T-helper 1 cell treated with Interleukin-12 subunit alpha and Interleukin-12 subunit beta and Interleukin-4 antibody, amounts not matched to agents 30 μg/mL and 1 μg/mL, for 36 hours (primary cell): ENCODE data around the gene UBASH3A.
A peak's percentile ranks its signal among the peaks of the same experiment; 100 is the strongest.

ENCODE experiments used
- H3K27ac Mint-ChIP-seq: one replicate; pipeline ENCODE4 v1.8.0; 2021; ENCODE audit warnings: mild to moderate bottlenecking, mixed read lengths
- H3K27me3 Mint-ChIP-seq: one replicate; pipeline ENCODE4 v1.8.0; 2021; ENCODE audit warnings: low read depth, mixed read lengths
- H3K36me3 Mint-ChIP-seq: one replicate; pipeline ENCODE4 v1.8.0; 2021; ENCODE audit warnings: low read depth, mixed read lengths
- H3K4me1 Mint-ChIP-seq: one replicate; pipeline ENCODE4 v1.8.0; 2021; ENCODE audit warnings: low read depth, mixed read lengths
- H3K4me3 Mint-ChIP-seq: one replicate; pipeline ENCODE4 v1.8.0; 2021; ENCODE audit warnings: mild to moderate bottlenecking, moderate library complexity, mixed read lengths
- H3K9me3 Mint-ChIP-seq: one replicate; pipeline ENCODE4 v1.8.0; 2021; ENCODE audit warnings: mixed read lengths

The UBASH3A gene

DNA sequence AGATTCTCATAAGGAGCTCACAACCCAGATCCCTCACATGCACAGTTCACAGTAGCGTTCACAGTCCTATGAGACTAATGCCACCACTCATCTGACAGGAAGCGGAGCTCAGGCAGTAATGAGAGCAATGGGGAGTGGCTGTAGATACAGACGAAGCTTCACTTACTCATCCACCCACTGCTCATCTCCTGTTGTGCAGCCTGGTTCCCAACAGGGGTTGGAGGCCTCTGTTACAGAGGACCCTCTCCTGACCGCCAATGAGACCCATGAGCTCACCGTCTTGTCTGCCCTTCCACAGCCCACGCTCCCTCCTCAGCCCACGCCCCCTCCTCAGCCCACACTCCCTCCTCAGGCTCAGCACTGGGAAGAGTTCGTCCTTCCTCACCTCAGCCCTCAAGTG lies 52.8 kb downstream of the UBASH3A start:
- H3K27ac Mint-ChIP-seq = peak overlapping the region; percentile 58
- H3K27me3 Mint-ChIP-seq = no peaks in the 10 kb centered on the region
- H3K4me3 Mint-ChIP-seq = no peak overlapping the region
- H3K36me3 Mint-ChIP-seq = no peaks in the 10 kb centered on the region
- H3K9me3 Mint-ChIP-seq = no peaks in the 10 kb centered on the region
- H3K4me1 Mint-ChIP-seq = peaks cover 32% of the 10 kb centered on the region

DNA sequence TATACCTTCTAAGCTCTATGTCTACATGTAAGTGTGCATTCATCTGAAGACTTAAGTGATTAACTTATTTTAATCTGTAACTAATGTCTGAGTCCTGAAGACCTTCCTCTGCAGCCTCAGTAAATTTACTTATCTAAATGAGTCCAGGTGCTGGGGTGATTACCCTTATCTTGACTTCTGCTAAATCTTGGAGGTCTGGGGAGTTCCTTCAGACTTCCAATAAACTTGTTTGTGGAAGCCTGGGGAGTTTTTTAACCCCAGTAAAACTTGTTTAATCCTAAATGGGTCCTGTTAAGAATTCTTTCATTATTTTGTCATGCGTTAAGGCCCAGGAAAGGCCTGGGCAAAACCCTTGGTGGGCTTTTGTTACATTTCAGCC lies 55.4 kb downstream of the UBASH3A start:
- H3K4me3 Mint-ChIP-seq = no peak overlapping the region
- H3K4me1 Mint-ChIP-seq = peaks cover 46% of the 10 kb centered on the region
- H3K27ac Mint-ChIP-seq = no peak overlapping the region
- H3K27me3 Mint-ChIP-seq = no peaks in the 10 kb centered on the region
- H3K9me3 Mint-ChIP-seq = no peaks in the 10 kb centered on the region
- peaks cover 4% of the 10 kb centered on the region for H3K36me3 Mint-ChIP-seq

DNA sequence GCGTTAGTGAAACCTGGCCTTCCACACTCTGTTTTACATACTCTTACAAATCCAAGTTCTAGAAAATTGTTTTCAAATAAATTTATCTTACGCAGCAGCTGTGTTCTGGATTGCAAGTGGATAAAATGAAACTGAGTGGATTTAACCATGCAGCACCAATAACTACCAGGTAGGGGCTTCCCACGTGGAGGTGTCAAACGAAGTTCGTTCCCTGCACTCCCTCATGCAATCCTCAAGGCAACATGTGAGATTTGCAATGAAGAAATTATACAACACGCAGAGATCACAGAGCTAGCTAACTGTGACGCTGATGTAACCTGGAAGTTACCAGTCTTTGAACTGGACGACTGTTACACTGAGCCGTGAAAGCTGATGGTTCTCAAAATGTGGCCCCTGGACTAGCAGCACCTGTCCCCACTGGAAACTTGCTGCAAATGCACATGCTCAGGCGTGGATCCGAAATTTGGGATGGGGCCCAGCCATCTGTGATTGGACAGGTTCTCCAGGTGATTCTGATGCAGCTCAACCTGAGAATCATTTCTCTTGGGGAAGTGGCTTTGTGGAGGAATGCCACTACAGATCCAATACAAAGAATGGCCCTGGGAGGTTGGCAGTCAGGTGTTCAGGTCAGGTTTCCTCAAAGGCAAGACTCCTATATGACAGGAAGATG lies 56.0 kb downstream of the UBASH3A start:
- Mint-ChIP-seq H3K9me3 (no peaks in the 10 kb centered on the region), H3K27me3 (no peaks in the 10 kb centered on the region), H3K4me1 (peaks cover 49% of the 10 kb centered on the region), H3K36me3 (peaks cover 4% of the 10 kb centered on the region), H3K4me3 (no peak overlapping the region), H3K27ac (no peak overlapping the region)

DNA sequence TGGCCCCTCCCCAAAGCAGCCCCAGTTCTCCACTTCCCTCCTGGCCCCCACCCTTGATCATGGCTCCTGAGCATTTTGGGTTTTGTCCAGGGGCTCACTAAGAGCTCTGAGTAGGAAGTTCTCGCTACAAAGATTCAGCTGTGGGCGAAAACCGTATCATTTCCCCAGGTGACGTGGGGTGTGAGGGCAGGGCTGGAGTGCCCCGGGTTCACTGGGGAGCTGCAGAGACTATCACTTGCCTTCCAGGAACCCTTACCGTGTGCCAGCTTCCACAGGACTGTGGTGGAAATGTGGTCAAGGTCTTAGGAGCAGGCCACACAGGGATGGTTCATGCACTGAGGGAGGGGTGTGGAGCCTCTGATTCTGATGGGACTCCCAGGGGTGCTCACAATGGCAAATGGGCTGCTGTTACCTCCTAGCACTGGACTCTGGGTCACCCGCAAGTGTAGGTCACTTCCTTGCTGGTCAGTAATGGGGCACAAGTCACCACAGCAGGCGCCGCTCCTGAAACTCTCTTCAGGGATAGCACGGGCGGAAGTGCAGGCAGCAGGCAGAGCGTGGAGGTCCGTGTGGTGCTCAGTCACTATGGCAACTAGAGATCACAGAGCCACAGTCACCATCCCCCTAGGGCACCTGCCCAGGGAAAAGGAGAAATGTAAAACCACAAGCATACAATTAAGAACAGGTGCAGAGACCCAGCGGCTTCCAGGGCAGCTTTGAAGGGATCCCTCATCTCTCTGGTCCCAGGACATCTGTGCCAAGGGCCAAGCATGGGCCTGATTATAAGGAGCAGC lies 56.9 kb downstream of the UBASH3A start:
- Mint-ChIP-seq H3K36me3 (peaks cover 4% of the 10 kb centered on the region), H3K9me3 (no peaks in the 10 kb centered on the region), H3K27me3 (no peaks in the 10 kb centered on the region), H3K4me1 (peaks cover 55% of the 10 kb centered on the region), H3K27ac (no peak overlapping the region), H3K4me3 (no peak overlapping the region)

DNA sequence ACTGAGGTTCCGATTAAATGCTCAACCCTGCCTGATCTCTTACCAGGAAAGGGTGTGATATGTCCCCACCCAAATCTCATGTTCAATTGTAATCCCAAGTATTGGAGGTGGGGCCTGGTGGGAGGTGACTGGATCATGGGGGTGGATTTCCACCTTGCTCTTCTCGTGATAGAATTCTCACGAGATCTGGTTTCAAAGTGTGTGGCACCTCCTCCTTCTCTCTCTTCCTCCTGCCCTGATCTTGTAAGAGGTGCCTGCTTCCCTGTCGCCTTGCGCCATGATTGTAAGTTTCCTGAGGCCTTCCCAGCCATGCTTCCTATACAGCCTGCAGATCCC lies 57.5 kb downstream of the UBASH3A start:
- peaks cover 4% of the 10 kb centered on the region for H3K36me3 Mint-ChIP-seq
- H3K27me3 Mint-ChIP-seq = no peaks in the 10 kb centered on the region
- H3K9me3 Mint-ChIP-seq = no peaks in the 10 kb centered on the region
- H3K4me1 Mint-ChIP-seq = peaks cover 59% of the 10 kb centered on the region
- H3K4me3 Mint-ChIP-seq = no peak overlapping the region
- peak overlapping the region; percentile 5 for H3K27ac Mint-ChIP-seq

DNA sequence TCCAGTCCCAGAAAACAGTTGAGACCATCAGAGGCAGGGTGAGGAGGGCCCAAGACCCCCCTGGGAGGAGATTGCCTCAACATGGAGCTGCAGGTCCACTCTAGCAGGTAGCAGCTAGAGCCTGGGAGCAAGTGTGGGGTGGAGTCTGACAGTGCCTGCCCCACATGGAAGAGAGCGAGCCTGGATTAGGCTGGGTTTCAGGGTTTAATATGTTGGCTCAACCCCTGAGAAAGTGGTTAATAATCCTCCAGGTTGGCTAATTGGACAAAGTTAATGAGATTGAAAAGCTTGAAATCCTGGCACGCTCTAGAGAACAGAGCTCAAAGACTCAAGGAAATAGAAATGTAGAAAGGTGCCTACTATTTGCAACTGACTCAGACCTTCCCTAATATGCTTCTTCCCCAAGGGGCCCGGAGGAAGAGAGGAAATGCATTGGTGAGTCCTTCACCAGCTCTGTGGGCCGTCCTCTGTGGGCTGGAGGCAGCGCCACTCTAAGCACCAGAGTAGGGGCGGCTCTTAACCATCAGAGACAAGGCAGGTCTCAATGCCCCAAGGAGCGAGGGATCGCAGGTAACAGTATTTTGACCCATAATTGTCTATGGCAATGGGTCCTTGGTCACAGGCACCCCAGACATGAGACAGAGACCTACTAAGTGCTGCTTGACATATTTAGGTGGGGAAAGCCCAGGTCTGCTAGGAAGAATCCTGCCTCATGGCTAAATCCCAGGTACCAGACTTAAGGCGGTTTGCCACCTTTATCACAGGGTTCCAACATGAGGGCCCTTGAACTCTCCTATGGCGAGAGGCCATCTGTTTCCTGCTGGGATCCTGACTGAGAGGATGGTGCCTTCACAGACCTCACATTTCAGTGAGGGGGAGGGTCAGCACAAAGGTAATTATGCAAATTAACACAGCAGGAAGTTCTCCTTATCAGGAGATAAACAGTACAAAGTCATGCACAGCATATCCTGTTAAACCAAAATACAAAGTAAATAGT lies 58.5 kb downstream of the UBASH3A start:
- H3K4me1 Mint-ChIP-seq = peaks cover 54% of the 10 kb centered on the region
- H3K9me3 Mint-ChIP-seq = no peaks in the 10 kb centered on the region
- peaks cover 3% of the 10 kb centered on the region for H3K27me3 Mint-ChIP-seq
- H3K4me3 Mint-ChIP-seq = no peak overlapping the region
- no peak overlapping the region for H3K27ac Mint-ChIP-seq
- H3K36me3 Mint-ChIP-seq = peaks cover 4% of the 10 kb centered on the region

DNA sequence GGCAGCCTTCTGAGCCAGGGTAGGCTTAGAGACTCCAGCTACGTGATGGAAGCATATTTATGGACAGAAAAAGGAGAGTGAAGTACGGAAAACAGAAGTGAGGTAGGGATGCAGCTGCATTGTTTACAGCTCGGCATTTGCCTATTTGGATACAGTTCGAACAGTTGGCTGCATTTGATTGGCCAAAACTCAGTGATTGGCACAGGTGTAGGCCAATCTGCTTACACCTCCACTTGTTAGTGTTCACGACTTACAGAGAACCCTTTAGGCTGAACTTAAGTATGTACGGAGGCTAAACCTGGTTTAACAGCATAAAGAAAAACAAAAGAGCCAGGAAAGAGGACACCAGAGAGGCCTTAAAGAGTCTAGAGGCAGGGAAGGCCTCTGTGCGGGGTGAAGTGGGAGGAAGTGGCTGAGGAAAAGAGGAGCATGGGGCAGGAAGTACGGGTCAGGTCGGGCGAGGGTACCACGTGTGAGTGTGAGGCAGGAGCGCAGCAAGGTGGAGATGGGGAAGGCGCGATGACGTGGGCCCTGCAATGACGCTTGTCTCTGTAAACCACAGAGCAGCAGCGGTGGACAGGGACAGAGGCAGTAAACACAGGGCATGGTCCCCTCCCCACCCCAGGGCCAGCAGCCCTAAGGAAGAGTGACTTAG lies 60.3 kb downstream of the UBASH3A start:
- H3K27ac Mint-ChIP-seq = peak overlapping the region; percentile 96
- peaks cover 5% of the 10 kb centered on the region for H3K27me3 Mint-ChIP-seq
- no peaks in the 10 kb centered on the region for H3K9me3 Mint-ChIP-seq
- H3K36me3 Mint-ChIP-seq = peaks cover 4% of the 10 kb centered on the region
- peaks cover 57% of the 10 kb centered on the region for H3K4me1 Mint-ChIP-seq
- peak overlapping the region; percentile 40 for H3K4me3 Mint-ChIP-seq

DNA sequence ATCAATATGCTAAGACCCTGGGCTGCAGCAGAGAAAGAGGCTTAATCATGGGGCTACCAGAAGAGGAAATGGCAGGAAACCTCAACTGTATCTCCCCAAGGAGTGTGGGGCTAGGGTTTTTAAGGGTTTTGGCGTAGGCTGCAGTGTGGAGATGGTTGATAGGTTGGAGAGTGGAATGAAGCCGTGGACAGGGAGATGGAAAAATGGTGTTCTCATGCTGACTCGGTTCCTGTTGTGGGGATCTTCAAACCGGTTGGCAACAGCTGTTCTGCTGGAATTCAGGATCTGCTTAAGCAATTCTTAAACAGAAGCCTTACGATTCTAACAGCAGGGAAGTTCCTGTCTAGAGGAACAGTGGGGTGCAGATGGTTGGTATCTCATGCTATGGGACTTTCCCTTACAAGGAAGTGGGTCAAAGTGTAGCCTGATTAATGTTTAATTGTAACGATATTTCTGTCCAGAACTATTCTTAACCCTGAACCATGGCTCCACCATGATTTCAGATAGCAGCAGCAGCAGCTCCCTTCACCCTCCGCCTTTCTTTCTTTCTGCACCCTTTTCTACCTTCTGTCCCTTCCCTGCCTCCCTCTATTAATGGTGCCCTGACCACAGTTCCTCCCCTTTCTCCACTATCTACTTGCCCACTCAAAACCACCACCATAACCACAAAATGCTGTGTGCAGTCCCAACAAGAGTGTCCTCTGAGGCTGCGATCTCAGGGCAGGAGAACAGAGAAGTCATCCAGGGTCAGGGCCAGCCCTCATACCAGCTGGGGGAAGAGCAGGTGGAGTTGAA lies 61.5 kb downstream of the UBASH3A start:
- Mint-ChIP-seq H3K27ac (peak overlapping the region; percentile 76), H3K4me3 (peak overlapping the region; percentile 45), H3K36me3 (peaks cover 4% of the 10 kb centered on the region), H3K4me1 (peaks cover 53% of the 10 kb centered on the region), H3K27me3 (peaks cover 5% of the 10 kb centered on the region), H3K9me3 (no peaks in the 10 kb centered on the region)

DNA sequence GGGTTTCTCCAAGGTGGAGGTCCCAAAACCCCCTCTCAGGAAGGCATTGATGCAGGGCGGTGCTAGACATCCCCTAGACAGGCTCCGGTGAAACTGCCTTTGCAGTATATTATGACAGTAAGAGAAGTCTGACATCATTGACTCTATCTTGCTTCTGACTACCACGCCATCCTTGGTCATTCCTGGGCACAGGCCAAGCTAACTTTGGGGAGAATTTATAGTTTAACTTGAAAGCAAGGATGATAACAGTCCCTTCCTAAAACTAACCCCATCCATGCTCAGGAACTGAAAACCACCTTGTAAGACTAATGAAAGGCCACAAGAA lies 62.1 kb downstream of the UBASH3A start:
- H3K9me3 Mint-ChIP-seq = no peaks in the 10 kb centered on the region
- peaks cover 48% of the 10 kb centered on the region for H3K4me1 Mint-ChIP-seq
- H3K4me3 Mint-ChIP-seq = no peak overlapping the region
- no peak overlapping the region for H3K27ac Mint-ChIP-seq
- peaks cover 4% of the 10 kb centered on the region for H3K36me3 Mint-ChIP-seq
- H3K27me3 Mint-ChIP-seq = peaks cover 5% of the 10 kb centered on the region

DNA sequence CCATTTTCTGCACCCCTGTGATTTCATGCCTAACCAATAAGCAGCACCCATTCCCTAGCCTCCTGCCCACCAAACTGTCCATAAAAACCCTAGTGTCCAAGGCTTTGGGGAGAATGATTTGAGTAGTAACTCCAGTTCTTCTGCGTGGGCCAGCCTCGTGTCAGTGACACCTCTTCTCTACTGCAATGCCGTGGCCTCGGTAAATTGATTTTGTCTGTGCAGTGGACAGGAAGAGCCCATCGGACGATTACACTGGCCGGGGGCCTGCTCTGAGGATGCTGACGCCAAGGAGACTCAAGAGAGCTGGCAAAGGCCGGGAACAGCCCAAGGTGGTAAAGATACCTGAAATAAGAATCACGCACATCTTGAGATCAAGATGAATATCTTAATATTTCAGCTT lies 63.0 kb downstream of the UBASH3A start:
- no peak overlapping the region for H3K27ac Mint-ChIP-seq
- H3K36me3 Mint-ChIP-seq = peaks cover 4% of the 10 kb centered on the region
- no peak overlapping the region for H3K4me3 Mint-ChIP-seq
- H3K4me1 Mint-ChIP-seq = peaks cover 41% of the 10 kb centered on the region
- no peaks in the 10 kb centered on the region for H3K9me3 Mint-ChIP-seq
- peaks cover 5% of the 10 kb centered on the region for H3K27me3 Mint-ChIP-seq

DNA sequence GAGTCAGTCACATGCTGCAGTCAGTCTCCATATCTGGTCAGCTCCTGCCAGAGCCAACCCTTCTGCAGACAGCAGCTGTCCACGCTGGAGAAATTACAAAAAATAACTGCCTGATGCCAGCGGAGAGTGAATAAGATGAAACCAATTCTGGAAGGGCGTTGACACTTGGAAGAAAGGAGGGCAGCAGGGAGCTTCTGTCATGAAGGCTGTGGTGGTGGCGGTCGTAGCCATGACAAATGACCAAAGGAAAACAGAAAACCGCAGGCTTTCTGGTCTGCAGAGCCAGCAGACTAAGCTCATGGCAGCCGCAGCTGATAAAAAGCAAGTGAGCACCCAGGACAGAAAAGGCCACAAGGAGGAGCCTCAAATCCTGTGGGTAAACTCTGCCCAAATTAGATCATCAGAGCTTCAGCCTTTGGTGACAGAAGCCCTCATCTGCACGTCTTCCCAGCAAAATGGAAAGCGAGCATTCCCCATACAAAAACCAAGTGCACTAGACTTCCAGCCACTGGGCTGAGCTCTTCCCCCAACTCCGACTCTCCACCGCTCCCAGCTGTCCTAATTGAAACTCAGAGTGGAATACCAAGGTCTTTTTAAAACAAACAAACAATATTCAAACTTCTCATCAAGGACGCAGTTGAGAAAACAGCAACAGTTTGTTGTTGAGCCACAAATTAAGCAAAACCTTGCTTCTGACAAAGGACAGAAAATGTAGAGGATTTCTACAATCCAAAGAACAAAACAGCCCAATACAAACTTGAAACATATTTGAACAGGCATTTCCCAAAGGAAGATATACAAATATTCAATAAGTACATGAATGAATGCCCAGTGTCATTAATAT lies 63.7 kb downstream of the UBASH3A start:
- Mint-ChIP-seq H3K4me3 (no peak overlapping the region), H3K27ac (no peak overlapping the region), H3K27me3 (peaks cover 5% of the 10 kb centered on the region), H3K4me1 (peaks cover 39% of the 10 kb centered on the region), H3K9me3 (no peaks in the 10 kb centered on the region), H3K36me3 (peaks cover 4% of the 10 kb centered on the region)

DNA sequence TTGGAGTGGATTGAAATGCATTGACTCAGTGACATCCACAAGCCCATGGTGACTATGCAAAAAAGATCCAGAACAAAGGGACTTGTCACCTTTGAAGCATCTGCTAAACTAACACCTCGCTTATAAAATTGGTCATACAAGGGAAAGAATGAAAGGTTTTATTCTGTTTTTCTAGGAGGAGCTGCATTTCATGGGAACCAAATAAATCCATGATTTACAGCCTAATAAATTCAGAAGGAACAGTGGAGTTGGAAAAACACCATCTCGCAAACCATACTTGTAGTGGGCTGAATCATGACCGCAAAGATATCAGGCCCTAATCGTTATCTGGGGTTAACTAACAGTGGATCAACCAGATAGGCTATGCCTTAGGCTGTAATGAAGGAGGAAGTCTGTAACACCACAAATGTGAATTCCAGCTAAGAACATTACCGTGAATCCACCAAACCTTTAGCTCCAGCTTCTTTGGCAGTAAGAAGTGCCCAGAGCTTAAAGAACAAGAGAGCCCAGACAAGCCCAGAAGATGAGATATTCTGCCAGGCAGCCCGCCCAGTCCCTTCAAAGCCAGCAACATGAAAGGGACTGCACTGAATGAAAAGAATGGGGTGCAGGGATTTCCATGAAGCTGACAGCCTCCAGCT lies 64.9 kb downstream of the UBASH3A start:
- Mint-ChIP-seq H3K4me1 (peaks cover 30% of the 10 kb centered on the region), H3K27me3 (peaks cover 5% of the 10 kb centered on the region), H3K27ac (no peak overlapping the region), H3K36me3 (no peaks in the 10 kb centered on the region), H3K9me3 (no peaks in the 10 kb centered on the region), H3K4me3 (no peak overlapping the region)

DNA sequence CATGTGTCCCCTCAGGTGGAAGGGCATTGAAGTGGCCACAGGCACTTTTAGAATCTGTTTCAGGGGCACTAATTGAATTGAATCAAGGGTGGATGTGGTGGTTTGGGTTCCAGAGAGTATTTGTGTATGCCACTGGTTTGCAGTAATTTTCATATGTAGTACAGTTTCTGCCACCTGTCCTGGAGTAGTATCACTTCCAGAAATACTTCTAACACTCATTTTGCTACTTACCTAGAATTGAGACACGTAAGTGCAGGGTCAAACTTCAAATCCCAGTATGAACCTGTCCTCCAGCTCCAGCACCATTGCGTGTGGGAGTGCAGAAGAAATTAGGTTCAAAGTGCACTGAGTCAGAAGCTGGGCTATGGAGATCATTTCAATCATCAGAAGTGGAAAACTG lies 65.6 kb downstream of the UBASH3A start:
- no peaks in the 10 kb centered on the region for H3K36me3 Mint-ChIP-seq
- H3K27ac Mint-ChIP-seq = no peak overlapping the region
- H3K4me3 Mint-ChIP-seq = no peak overlapping the region
- H3K4me1 Mint-ChIP-seq = peaks cover 24% of the 10 kb centered on the region
- H3K9me3 Mint-ChIP-seq = no peaks in the 10 kb centered on the region
- peaks cover 8% of the 10 kb centered on the region for H3K27me3 Mint-ChIP-seq
